NCI-H128 (cell line): Measurements from ENCODE around the gene UBE2V1.
"Not testable (repeated sequence)": the region's sequence is repeated elsewhere in the genome, so short reads cannot be mapped to it uniquely, and the experiment has no call there.

ENCODE experiments used
- DNase-seq: peaks from one replicate; lab custom pipeline; 2025; ENCODE audit not compliant: unreplicated experiment; lab: John Stamatoyannopoulos, UW

Gene UBE2V1

DNA sequence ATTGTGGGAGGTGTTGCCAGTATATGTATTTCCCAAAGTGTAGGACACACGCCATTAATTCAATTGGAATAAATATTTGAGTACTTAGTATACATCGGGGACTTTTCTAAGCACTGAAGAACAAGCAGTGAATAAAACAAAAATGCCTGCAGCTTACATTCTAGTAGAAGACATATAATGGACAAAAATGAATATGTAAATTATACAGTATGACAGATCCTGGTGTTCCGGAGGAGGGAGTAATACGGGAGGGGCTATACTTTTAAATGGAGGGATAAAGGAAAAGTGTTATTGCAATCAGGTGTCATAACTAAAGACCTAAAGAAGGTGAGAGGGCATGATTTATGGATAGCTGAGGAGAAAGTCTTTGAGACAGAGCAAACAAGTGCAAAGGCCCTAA lies 15.1 kb downstream of the UBE2V1 start:
- DNase-seq: no peak

DNA sequence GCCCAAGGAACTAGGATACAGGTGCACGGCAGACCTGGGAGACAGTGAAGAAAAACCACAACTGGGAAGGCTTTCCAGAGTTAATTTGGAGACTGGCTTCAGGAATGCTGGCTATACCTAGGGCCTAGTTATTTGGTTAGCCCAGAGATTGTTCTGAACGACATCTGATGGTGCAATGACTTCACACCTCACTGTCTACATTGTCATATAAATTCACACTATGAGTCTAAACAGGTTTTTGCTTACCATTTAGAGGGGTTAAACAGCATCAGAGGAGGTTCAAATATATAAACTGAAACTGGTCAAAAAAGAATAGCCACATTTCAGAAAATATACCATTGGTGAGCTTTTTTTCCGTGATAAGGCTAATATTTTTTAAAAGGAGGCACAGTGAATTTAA lies 16.7 kb downstream of the UBE2V1 start:
- no peak for DNase-seq

GRCh38 chr20:50095476-50096078 lies 17.4 kb downstream of the UBE2V1 start:
- no peak for DNase-seq

DNA sequence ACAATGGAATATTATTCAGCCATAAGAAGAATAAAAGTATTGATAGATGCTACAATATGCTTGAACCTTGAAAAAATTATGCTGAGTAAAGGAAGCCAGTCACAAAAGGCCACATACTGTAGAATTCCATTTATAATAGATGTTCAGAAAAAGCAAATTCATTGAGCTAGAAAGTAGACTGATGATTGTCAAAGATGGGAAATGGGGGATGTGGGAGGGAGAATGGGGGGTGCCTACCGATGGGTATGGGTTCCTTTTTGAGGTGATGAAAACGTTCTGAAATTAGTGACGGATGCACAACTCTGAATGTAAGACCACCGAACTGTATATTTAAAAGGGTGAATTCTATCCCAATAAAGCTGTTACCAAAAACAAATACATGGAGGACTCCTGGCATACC lies 18.4 kb downstream of the UBE2V1 start:
- no peak for DNase-seq

DNA sequence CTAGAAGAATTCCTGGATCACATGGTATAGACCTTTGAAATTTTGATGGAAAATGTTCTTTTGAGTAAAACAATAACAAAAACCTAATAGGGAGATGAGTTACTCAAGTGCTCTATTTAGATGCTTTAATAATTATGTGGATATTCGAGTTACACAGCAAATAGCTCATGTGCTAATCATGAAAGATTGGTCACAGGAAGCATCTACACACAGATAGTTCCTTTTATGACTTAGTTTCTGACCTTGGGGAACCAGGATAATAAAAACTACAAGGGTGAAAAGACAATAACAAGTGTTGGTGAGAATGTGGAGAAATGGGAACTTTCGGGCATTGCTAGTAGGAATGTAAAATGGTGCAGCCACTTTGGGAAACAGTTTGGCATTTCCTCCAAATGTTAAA lies 19.7 kb downstream of the UBE2V1 start:
- DNase-seq: no peak

GRCh38 chr20:50092436-50092835 lies 20.5 kb downstream of the UBE2V1 start:
- DNase-seq: no peak

GRCh38 chr20:50089787-50090177 lies 23.2 kb downstream of the UBE2V1 start:
- DNase-seq: no peak

DNA sequence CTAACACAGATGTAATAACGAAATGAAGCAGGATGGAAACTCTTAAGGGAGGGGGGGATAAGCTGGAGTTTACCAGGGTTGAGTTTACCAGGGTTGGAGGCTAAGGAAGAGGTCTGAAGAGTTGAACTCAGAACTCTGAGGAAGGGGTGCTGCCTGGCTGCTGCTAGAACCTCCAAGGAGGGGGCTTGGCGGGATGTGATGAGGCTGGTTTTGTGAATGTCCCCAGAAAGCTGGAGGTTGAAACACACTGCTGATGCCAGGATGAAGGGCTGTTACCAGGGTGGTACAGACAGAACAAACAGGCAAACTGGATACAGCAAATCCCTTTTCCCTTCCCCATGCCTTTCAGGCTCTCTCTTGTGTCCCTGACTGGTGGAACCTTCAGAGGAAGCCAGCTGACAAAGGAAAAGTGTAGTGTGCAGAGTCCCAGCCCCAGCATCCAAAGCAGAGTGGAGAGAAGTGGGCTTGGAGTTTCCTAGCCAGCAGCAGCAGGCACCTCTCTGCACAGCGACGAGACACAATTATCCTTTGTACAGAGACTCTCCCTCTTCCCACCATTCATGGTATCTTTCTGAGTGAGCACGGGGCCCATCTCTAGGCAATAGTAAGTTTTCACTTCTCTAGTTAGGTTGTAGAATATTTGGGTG lies 23.7 kb downstream of the UBE2V1 start:
- no peak for DNase-seq

GRCh38 chr20:50088022-50088421 lies 24.9 kb downstream of the UBE2V1 start:
- DNase-seq: no peak

GRCh38 chr20:50085481-50086365 lies 27.2 kb downstream of the UBE2V1 start:
- DNase-seq: peak; percentile 37

GRCh38 chr20:50085146-50085480 lies 27.8 kb downstream of the UBE2V1 start:
- DNase-seq: no peak

DNA sequence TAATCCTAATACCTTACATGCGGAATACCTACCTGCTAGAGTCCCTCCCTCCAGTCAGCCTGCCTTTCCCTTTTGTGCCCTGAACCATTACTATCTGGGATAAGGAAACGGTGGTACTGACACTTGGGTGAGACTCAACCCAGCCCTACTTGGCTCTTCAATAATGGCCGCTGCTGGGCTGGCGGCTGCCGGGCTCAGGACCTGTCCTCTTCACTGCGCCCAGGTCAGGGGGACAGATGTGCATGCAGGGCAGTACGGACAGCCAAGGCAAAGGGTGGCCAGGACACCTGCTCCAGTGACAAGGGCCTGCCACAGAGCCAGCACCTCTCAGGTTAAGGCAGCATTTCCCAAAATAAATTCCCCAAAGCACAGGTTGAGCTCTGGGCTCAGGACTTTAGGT lies 29.9 kb downstream of the UBE2V1 start:
- no peak for DNase-seq

GRCh38 chr20:50082056-50082455 lies 30.9 kb downstream of the UBE2V1 start:
- DNase-seq: not testable (repeated sequence)

GRCh38 chr20:50077818-50078601 lies 34.9 kb downstream of the UBE2V1 start:
- no peak for DNase-seq

DNA sequence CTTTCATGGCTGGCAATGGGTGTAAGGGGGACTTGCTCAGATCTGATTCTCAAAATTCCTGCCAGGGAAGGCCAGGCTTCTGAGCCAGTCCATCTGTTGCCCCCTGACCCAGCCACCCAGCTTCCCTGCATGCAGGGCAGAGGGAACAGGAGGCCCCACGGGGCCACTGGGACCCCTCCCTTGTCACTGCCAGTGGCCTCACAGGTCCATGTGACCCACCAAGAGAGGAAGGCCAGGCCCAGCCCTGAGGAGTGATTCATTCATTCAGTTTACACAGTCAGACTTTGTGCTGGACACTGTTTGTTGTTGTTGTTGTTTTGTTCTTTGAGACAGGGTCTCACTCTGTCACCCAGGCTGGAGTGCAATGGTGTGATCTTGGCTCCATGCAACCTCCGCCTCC lies 39.5 kb downstream of the UBE2V1 start:
- no peak for DNase-seq

DNA sequence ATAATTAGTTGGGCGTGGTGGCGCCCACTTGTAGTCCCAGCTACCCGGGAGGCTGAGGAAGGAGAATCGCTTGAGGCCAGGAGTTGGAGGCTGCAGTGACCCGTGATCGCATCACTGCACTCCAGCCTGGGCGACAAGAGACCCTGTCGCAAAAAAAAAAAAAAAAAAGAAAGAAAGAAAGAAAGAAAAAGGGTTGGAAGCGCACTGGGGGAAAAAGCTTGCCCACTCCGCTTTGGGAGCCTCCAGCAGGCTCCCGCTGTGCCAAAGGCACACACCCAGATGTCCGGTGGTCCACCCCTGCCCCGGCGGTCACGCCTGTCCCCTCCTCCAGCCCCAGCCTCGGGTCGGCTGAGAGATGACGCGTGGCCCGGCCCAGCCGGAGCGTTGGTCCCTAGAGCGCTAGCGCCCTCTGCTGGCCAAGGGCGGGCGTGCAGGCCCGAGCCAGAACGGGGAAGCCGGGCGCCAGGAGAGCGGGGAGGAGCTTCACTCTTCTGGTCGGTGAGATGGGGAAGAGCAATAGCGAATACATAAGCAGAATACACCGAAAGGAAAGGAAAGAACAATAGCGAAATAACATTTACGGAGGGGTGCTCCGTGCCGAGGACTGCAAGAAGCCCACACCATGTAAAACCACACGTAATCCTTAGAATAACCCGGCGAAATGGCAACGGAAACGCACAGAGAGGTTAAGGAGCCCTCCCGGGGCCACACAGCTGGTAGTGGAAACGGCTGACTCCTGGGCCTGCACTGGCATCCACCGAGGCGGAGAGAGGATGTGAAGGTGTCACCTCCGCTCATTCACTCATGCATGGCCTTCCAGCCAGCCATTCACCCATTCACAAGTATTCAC lies 41.7 kb downstream of the UBE2V1 start:
- peak; percentile 77 for DNase-seq

DNA sequence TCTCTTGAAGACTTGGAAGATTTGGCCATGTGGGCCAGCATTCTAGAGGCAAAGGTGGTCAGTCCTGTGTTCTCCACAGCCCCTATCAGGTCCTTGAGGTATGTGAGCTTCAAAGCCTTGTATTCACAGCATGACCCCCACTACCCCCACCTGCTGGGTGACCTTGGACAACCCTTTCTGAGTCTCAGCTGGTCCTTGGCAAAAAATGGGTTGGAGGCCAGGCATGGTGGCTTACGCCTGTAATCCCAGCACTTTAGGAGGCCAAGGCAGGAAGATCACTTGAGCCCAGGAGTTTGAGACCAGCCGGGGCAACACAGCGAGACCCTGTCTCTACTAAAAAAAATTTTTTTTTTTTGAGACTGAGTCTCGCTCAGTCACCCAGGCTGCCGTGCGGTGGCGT lies 42.6 kb downstream of the UBE2V1 start:
- DNase-seq: no peak

GRCh38 chr20:50068041-50068651 lies 44.8 kb downstream of the UBE2V1 start:
- no peak for DNase-seq

GRCh38 chr20:50067461-50067860 lies 45.5 kb downstream of the UBE2V1 start:
- DNase-seq: no peak

DNA sequence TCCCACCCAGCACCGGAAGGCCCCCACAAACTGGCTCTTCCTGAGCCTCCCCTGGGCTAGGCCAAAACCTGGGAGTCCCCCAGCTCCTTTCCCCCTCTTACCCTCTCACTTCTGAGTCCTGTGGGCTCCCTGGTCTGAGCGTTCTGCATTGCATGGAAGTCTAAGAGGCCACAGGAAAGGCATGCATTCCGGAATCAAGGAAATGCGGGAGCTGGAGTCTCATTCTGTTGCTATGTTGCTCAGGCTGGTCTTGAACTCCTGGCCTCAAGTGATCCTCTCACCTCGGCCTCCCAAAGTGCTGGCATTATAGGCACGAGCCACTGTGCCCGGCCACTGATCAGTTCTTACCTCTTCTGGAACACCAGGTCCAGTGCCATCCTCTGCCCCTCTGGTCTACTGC lies 45.9 kb downstream of the UBE2V1 start:
- no peak for DNase-seq
